Mesodermal cell (in vitro differentiated cells): ENCODE measurements around the gene MGRN1.
"Not testable (repeated sequence)": the region's sequence is repeated elsewhere in the genome, so short reads cannot be mapped to it uniquely, and the experiment has no call there.

Experiments
- H3K27ac ChIP-seq: 2 replicates; pipeline ENCODE4 v1.7.0; 2013; ENCODE audit warnings: mild to moderate bottlenecking, low read depth, low read length, moderate library complexity; ENCODE audit not compliant: severe bottlenecking
- H3K36me3 ChIP-seq: 2 replicates; pipeline ENCODE4 v1.7.1; 2013; ENCODE audit warnings: mild to moderate bottlenecking, low read length, moderate library complexity; ENCODE audit not compliant: control insufficient read depth, insufficient read depth
- H3K4me1 ChIP-seq: one replicate; pipeline ENCODE4 v1.7.1; 2013; ENCODE audit warnings: mild to moderate bottlenecking, low read length; ENCODE audit not compliant: insufficient read depth, control insufficient read depth, poor library complexity, severe bottlenecking
- H3K4me3 ChIP-seq: 2 replicates; pipeline ENCODE4 v1.7.0; 2013; ENCODE audit warnings: low read length, control low read depth, mild to moderate bottlenecking; ENCODE audit not compliant: insufficient read depth, poor library complexity, severe bottlenecking; ENCODE audit errors: extremely low read depth
- H3K9me3 ChIP-seq: 2 replicates; pipeline ENCODE4 v1.7.1; 2013; ENCODE audit warnings: mild to moderate bottlenecking, low read length, moderate library complexity; ENCODE audit not compliant: control insufficient read depth
- WGBS, 2 experiments: methylation state at CpG; one replicate each; pipeline ENCODE4 v1.1.5; 2013; ENCODE audit warnings: missing lambda C conversion rate in 2 of 2; ENCODE audit not compliant: insufficient coverage in 2 of 2; 5-methylcytosine and 5-hydroxymethylcytosine counted together

Gene MGRN1

GRCh38 chr16:4641895-4642294 lies 17.3 kb downstream of the MGRN1 start:
- H3K27ac ChIP-seq: no peak overlapping the region
- H3K4me3 ChIP-seq: no peak overlapping the region
- no peaks in the 10 kb centered on the region for H3K4me1 ChIP-seq
- H3K9me3 ChIP-seq: peaks cover 3% of the 10 kb centered on the region
- 96 to 98% methylated on average over 7 to 12 of the region's 14 CpGs for WGBS, 2 experiments
- H3K36me3 ChIP-seq: peaks cover 42% of the 10 kb centered on the region

GRCh38 chr16:4646773-4647643 lies 22.4 kb downstream of the MGRN1 start:
- Histone ChIP-seq H3K27ac (no peak overlapping the region), H3K36me3 (peaks cover 67% of the 10 kb centered on the region), H3K4me3 (no peak overlapping the region), H3K4me1 (no peaks in the 10 kb centered on the region), H3K9me3 (peaks cover 3% of the 10 kb centered on the region)
- 98 to 99% methylated on average over 20 to 22 of the region's 22 CpGs for WGBS, 2 experiments

GRCh38 chr16:4647644-4647980 lies 23.0 kb downstream of the MGRN1 start:
- Histone ChIP-seq H3K27ac (no peak overlapping the region), H3K4me1 (no peaks in the 10 kb centered on the region), H3K4me3 (no peak overlapping the region), H3K36me3 (peaks cover 73% of the 10 kb centered on the region), H3K9me3 (peaks cover 3% of the 10 kb centered on the region)
- 91 to 96% methylated on average over 8 of the region's 8 CpGs for WGBS, 2 experiments

- peaks cover 3% of the 10 kb centered on the region for H3K9me3 ChIP-seq
- H3K4me1 ChIP-seq: no peaks in the 10 kb centered on the region
- 93 to 95% methylated on average over 11 to 12 of the region's 13 CpGs for WGBS, 2 experiments
- H3K27ac ChIP-seq: no peak overlapping the region
- H3K36me3 ChIP-seq: peaks cover 76% of the 10 kb centered on the region
- no peak overlapping the region for H3K4me3 ChIP-seq
These were observed 24.3 kb downstream of the MGRN1 start for GRCh38 chr16:4648917-4649316.

- Histone ChIP-seq H3K4me1 (no peaks in the 10 kb centered on the region), H3K27ac (no peak overlapping the region), H3K4me3 (no peak overlapping the region), H3K9me3 (peaks cover 3% of the 10 kb centered on the region), H3K36me3 (peaks cover 84% of the 10 kb centered on the region)
- WGBS, 2 experiments: 95 to 96% methylated on average over 20 to 24 of the region's 25 CpGs
These were observed 25.3 kb downstream of the MGRN1 start for GRCh38 chr16:4649744-4650442.

GRCh38 chr16:4650443-4651074 lies 25.9 kb downstream of the MGRN1 start:
- H3K36me3 ChIP-seq: peaks cover 85% of the 10 kb centered on the region
- 88 to 90% methylated on average over 11 to 13 of the region's 15 CpGs for WGBS, 2 experiments

GRCh38 chr16:4651827-4652226 lies 27.2 kb downstream of the MGRN1 start:
- H3K36me3 ChIP-seq: peaks cover 82% of the 10 kb centered on the region
- 97 to 99% methylated on average over 13 of the region's 13 CpGs for WGBS, 2 experiments

More at GRCh38 chr16:4650443-4651074, 25.9 kb downstream of the MGRN1 start:
- H3K4me3 ChIP-seq, H3K27ac ChIP-seq, H3K4me1 ChIP-seq, H3K9me3 ChIP-seq: not testable (repeated sequence)

GRCh38 chr16:4652561-4652960 lies 27.9 kb downstream of the MGRN1 start:
- no peaks in the 10 kb centered on the region for H3K9me3 ChIP-seq
- H3K4me1 ChIP-seq: no peaks in the 10 kb centered on the region
- no peak overlapping the region for H3K4me3 ChIP-seq
- peaks cover 82% of the 10 kb centered on the region for H3K36me3 ChIP-seq
- H3K27ac ChIP-seq: no peak overlapping the region
- WGBS, 2 experiments: 97 to 98% methylated on average over 21 to 25 of the region's 25 CpGs

More at GRCh38 chr16:4651827-4652226, 27.2 kb downstream of the MGRN1 start:
- no peak overlapping the region for H3K4me3 ChIP-seq
- H3K4me1 ChIP-seq: no peaks in the 10 kb centered on the region
- H3K27ac ChIP-seq: no peak overlapping the region
- no peaks in the 10 kb centered on the region for H3K9me3 ChIP-seq

GRCh38 chr16:4654011-4654963 lies 29.7 kb downstream of the MGRN1 start:
- Histone ChIP-seq H3K36me3 (peaks cover 87% of the 10 kb centered on the region), H3K4me1 (no peaks in the 10 kb centered on the region), H3K4me3 (no peak overlapping the region), H3K9me3 (no peaks in the 10 kb centered on the region), H3K27ac (no peak overlapping the region)
- 94% methylated on average over 9 to 12 of the region's 16 CpGs for WGBS, 2 experiments
